Epidermal melanocyte (primary cell): ENCODE data around the gene UBE2D4.

Experiments
- DNase-seq: peaks from one replicate; pipeline ENCODE4 v3.0.0; 2011; ENCODE audit warnings: low spot score; ENCODE audit not compliant: insufficient read length

UBE2D4 gene

GRCh38 chr7:43906331-43907010 is 19.8 kb upstream of the UBE2D4 start, which contains the start of gene URGCP:
Gene URGCP, minus strand, starts transcription at chr7:43906596. Its CDS starts 21 bp downstream, at chr7:43906575.
- peak; percentile 68 for DNase-seq

GRCh38 chr7:43914795-43915194 is 11.4 kb upstream of the UBE2D4 start:
- DNase-seq = no peak

DNA sequence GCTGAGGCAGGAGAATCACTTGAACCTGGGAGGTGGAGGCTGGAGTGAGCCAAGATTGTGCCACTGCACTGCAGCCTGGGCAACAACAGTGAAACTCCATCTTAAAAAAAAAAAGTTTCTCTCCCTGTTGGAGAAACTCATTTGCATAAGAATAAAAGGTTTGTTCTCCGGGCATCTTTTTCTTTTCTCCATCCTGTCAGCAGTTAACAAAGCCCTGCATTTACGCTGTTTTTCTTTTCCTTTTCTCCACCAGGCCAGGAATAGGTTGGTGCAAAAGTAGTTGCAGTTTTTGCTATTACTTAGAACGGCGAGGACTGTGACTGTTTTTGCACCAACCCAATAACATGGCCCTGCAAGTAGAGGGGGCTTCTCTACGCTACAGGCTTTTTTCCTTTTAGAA is 10.3 kb upstream of the UBE2D4 start:
- no peak for DNase-seq

DNA sequence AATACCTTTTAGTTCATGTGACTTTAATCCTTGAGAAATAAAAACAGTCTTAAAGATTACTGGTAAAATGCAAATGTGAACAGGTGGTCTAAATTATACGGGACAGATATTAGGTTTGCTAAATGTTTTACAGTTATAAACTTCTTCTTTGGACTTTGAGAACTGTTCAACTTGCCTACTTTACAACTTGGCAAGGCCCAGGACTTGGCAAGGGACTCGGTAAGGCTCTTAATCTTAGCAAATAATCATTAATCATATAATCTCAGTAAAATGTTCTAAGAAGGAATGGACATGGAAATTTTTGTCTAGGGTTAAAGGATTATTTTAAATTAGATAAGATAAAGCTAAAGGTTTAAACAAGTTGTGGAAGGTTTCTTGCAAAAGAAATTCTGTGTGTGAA is 4.8 kb upstream of the UBE2D4 start:
- no peak for DNase-seq

- DNase-seq = no peak
Observed at GRCh38 chr7:43922726-43923125, 3.5 kb upstream of the UBE2D4 start.

DNA sequence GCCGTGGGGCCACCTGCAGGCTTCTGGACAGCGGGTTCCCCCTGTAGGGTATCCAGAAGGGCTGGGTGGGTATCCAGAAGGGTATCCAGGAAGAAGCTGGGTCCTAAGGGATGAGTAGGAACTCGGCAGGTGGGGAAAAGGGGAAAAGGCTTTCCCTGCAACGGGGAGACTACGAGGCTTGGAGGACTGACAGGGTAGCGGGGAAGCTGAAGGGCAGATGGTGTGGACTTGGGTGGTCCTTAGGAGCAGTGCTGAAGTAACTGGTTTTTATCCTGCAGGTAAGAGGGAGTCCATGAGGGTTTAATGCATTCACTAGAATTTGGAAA is 525 bp downstream of the UBE2D4 start:
- DNase-seq = peak; percentile 58

- DNase-seq = no peak
Observed at GRCh38 chr7:43927810-43928209, 1.6 kb downstream of the UBE2D4 start.

DNA sequence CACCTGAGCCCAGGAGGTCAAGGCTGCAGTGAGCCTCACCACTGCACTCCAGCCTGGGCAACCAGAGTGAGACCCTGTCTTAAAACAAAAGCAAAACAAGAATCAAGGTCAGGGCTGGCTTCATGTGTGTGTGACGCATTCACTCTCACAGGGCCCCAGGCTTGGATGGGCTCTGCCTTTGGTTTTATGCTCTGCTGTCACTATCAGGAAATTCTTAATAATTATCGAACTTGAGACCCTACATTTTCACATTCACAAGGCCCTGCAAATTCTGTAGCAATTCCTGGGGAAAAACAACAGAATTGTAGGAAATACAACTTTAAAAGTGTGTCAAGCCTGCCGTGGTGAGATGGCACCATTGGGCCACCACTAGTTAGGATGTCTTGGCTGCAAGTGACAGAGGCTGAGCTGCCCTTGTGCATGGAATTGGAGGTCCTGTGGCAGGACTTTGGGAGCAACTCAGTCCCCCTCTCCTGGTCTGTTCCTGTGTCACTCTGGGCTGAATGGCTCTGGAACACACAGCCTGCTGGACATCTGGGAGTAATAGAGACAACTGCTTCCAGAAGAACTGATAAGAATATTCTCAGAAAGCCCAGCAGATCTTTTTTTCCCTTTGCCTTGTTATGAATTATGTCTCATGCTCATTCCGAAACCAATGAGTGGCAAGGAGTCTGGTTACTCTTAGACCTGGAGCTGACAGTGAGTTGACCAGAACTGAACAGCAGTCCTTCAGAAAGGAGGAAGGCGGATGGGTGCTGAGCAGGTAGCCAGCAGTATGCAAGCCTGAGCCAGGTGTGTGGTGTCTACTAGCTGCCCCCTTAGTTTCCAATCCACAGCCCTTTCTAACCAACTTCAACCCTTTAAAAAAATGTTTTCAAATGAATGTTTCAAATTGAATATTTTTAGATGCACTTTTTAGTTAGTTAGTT is 3.6 kb downstream of the UBE2D4 start:
- no peak for DNase-seq

- no peak for DNase-seq
Observed at GRCh38 chr7:43931346-43931745, 5.1 kb downstream of the UBE2D4 start.

GRCh38 chr7:43933902-43934560 is 7.8 kb downstream of the UBE2D4 start:
- no peak for DNase-seq

GRCh38 chr7:43937444-43937843 is 11.2 kb downstream of the UBE2D4 start:
- no peak for DNase-seq

DNA sequence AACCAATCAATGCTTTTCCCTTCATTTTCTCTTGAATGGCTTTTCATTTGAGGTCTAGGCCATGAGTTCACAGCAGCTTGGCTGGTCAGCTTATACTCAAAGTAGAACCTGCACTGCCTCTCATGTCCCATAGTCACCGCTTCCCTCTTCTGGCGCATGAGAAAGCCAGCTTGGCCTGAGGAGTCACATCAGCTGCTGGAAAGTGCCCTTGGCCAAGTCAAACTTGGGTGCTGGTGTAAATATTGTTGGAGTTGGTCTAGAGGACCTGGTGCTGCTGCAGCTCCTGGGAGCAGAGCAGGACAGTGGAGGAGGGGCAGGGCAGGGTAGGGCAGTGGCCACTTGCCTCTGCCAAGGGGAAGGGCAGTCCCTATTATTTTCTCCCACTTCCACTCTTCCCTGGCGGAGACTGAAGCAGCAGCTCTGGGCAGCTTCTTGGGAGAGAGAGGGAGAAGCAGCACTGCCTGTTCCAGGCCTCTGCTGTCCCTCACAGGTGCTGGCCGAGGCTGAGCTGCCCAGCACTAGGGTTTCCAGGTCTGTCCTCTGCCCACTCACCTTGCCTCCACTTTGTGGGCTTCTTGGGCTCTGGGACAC is 12.8 kb downstream of the UBE2D4 start:
- DNase-seq = no peak

GRCh38 chr7:43942250-43942649 is 16.0 kb downstream of the UBE2D4 start:
- DNase-seq = no peak

DNA sequence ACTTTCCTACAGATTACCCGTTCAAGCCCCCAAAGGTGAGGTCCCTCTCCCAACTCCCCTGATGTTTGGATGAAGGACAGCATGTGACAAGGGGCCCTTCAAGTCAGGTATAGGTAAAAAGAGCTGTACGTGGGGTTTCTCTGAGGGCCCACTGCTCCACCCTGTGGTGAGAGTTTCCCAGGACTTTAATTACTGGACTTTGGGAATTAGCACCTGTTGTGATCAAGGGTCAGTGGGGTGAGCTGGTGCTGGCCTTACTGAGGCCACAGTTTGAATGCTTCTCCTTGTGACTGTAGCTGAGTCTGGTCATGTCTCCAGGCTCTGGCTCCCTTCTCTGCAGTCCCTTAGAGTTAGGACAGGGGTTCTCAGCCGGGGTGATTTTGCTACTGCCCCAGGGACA is 16.8 kb downstream of the UBE2D4 start:
- DNase-seq = no peak

DNA sequence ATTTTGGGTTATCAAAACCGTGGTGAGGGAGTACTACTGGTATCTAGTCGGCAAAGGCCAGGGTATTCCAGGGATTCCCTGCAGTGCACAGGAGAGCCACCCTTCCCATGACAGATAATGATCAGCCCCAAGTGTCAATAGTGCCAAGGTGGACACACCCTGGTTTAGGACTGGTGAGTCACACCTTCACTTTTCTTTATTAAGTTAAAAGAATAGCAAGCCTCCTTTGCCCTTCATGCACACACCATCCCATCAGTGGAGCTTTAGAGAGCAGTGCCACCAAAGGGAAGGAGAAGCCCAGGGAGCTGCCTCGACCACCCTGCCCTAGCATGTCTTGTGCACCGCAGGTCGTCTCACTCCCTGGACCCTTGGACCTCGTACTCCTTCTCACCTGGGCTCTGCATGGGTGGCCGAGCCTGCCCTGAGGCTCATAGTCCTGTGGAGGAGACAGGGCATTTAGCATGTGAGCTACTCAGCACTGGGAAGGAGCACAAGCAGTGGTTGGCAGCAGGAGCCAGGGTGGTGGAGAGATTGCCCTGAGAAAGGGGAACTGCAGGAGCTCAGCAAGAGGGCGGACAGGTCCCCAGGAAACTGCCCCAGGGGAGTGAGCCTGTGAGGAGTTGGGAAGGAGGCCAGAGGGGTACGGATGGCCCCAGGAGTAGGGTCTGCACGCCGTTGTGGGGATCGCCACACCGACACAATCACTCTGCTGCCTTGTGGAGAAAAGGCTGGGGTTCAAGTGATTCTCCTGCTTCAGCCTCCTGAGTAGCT is 17.4 kb downstream of the UBE2D4 start:
- no peak for DNase-seq

DNA sequence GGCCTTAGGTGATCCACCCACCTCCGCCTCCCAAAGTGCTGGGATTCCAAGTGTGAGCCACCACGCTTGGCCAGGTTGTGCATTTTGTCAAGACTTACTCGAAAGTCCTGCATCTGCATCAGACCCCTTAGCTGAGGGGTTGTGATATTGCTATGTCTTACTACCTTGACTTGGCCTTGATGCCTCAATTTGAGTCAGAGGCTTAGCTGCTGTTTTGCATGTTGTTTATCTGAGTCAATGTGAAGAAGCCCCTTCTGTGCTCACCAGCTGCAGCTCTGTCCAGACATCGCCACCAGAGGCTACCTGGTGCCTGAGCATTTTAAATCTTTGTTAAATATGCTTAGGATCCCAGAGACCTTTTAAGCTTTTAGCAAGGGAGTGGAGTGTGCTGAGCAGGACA is 18.1 kb downstream of the UBE2D4 start:
- no peak for DNase-seq

DNA sequence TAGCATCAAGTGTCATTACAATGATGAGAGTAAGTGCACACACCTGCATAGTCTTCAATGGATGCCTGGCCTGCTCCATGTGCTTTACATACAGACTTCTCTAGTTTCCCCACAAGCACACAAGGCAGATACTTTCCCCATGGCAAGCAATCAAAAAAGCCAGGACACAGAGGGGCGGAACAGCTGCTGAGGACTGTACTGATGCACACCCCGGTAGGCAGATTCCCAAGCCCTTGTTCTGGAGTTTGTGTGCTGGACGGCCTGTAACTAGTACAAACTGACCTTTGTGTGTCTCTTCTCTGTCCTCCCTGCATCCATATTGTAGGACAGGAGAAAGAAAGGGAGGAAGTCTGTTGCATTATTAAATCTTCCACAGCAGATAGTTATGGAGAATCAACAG is 25.8 kb downstream of the UBE2D4 start:
- DNase-seq = no peak

DNA sequence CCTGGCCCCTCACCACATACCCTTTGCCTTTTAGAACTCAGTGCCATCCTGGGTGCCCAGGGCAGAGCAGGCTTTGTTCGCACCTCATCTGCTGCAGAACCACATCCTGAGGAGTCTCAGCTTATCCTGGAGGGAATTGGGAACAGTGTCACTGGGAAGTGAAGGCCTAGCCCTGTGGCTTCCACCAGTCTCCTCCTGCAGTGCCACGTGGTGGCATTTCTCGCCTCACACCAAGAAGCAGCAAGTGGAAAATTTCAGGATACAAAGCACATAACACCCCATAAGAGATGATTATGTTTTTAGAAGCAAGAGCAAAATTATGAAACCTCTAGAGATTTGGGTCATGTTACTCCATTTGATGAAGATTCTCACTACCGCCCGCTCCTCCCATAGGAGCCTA is 26.8 kb downstream of the UBE2D4 start:
- DNase-seq = no peak

- peak; percentile 50 for DNase-seq
Observed at GRCh38 chr7:43954524-43955228, 28.4 kb downstream of the UBE2D4 start.

- no peak for DNase-seq
Observed at GRCh38 chr7:43956027-43956426, 29.8 kb downstream of the UBE2D4 start.
